Smooth muscle cell (in vitro differentiated cells): Measurements from ENCODE around the gene ARL14. TPM values are rescaled to one million over a fixed set of nuclear protein-coding genes. Genes with fewer than 3 reads are reported as not detected.

ENCODE experiments used
- DNase-seq: peaks from one replicate; lab custom pipeline; 2025; ENCODE audit not compliant: unreplicated experiment; lab: John Stamatoyannopoulos, UW
- H2AFZ ChIP-seq: fragments of 200-600 bp; sonication (generic); 2 replicates; pipeline ENCODE4 v1.6.0; 2016; ENCODE audit warnings: antibody characterized with exemption, low read depth, mild to moderate bottlenecking
- H3F3A ChIP-seq: fragments of 200-600 bp; sonication (generic); 2 replicates; pipeline ENCODE4 v1.6.0; 2017; ENCODE audit warnings: antibody characterized with exemption, low read depth
- H3K27ac ChIP-seq: fragments of 200-600 bp; sonication (generic); 2 replicates; pipeline ENCODE4 v1.5.1; 2016; ENCODE audit warnings: low read depth, mild to moderate bottlenecking
- H3K27me3 ChIP-seq: fragments of 200-600 bp; sonication (generic); 2 replicates; pipeline ENCODE4 v1.6.1; 2016; ENCODE audit warnings: low read depth, mild to moderate bottlenecking
- H3K36me3 ChIP-seq: fragments of 200-600 bp; sonication (generic); 2 replicates; pipeline ENCODE4 v1.5.1; 2016; ENCODE audit warnings: low read depth
- H3K4me1 ChIP-seq: fragments of 200-600 bp; sonication (generic); 2 replicates; pipeline ENCODE4 v1.5.1; 2016; ENCODE audit warnings: low read depth
- H3K4me2 ChIP-seq: fragments of 200-600 bp; sonication (generic); 2 replicates; pipeline ENCODE4 v1.6.0; 2016; ENCODE audit warnings: mild to moderate bottlenecking
- H3K4me3 ChIP-seq: fragments of 200-600 bp; sonication (generic); 2 replicates; pipeline ENCODE4 v1.5.1; 2016; ENCODE audit warnings: mild to moderate bottlenecking
- H3K79me2 ChIP-seq: fragments of 200-600 bp; sonication (generic); 2 replicates; pipeline ENCODE4 v1.6.0; 2016; ENCODE audit warnings: low read depth, mild to moderate bottlenecking
- H3K9ac ChIP-seq: fragments of 200-600 bp; sonication (generic); 2 replicates; pipeline ENCODE4 v1.6.0; 2016; ENCODE audit warnings: low read depth
- H3K9me3 ChIP-seq: fragments of 200-600 bp; sonication (generic); replicated peaks from 2 replicates; pipeline ENCODE4 v1.5.1; 2016; ENCODE audit warnings: low read depth
- H4K20me1 ChIP-seq: fragments of 200-600 bp; sonication (generic); 2 replicates; pipeline ENCODE4 v1.6.0; 2016; ENCODE audit warnings: low read depth
- WGBS: methylation state at CpG from one replicate; pipeline ENCODE4 v1.1.7; 2016; ENCODE audit warnings: low lambda C conversion rate; 5-methylcytosine and 5-hydroxymethylcytosine counted together
- polyA plus RNA-seq: library from polyadenylated mRNA; unstranded; fragments of >200 nt; fragmentation: Nextera tagmentation; extraction: Ambion mirVana; gene quantifications from 2 replicates; pipeline ENCODE4 v1.2.1, GENCODE V29; 2016
- total RNA-seq: library from RNA; depleted of rRNA; stranded (reverse); fragments of >200 nt; gene quantifications from 2 replicates; pipeline ENCODE4 v1.2.3, GENCODE V29; 2014
- TF ChIP-seq, protein P1 (sequence below): fragments of 200-600 bp; sonication (generic); IDR thresholded peaks from 2 replicates; pipeline ENCODE4 v1.5.1; 2017; ENCODE audit warnings: borderline replicate concordance, mild to moderate bottlenecking, antibody characterized with exemption; ENCODE audit not compliant: insufficient read depth, poor library complexity, severe bottlenecking

The ARL14 gene
- total and polyA plus RNA-seq, 2 experiments from 2014 or later, result 1.1 TPM; not detected in 1

DNA sequence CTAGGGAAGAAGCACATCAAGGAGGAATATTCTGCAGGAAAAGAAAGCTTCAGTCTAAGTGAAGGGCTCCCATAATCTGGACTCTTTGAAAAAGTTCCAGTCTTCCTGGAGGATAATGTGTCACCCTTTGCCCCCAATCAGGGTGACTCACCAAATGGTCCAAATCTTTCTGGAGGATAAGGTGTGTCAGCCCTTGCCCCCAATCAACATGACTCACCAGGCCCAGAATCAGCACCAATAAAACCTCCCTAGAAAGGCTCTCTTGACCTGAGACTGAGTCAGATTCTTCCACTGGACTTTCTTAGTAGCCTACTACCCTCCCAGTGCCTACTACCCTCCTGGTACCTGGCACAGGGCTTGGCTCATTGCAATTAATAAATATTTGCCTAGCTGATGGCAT, 9.5 kb upstream of the ARL14 start:
- no peaks in the 10 kb centered on the region for H3F3A ChIP-seq
- H3K9me3 ChIP-seq, result no peaks in the 10 kb centered on the region
- H3K4me1 ChIP-seq, result peaks cover 13% of the 10 kb centered on the region
- no peak overlapping the region for H3K4me3 ChIP-seq
- no peak overlapping the region for H2AFZ ChIP-seq
- no peak for DNase-seq
- TF ChIP-seq, protein P1, sequence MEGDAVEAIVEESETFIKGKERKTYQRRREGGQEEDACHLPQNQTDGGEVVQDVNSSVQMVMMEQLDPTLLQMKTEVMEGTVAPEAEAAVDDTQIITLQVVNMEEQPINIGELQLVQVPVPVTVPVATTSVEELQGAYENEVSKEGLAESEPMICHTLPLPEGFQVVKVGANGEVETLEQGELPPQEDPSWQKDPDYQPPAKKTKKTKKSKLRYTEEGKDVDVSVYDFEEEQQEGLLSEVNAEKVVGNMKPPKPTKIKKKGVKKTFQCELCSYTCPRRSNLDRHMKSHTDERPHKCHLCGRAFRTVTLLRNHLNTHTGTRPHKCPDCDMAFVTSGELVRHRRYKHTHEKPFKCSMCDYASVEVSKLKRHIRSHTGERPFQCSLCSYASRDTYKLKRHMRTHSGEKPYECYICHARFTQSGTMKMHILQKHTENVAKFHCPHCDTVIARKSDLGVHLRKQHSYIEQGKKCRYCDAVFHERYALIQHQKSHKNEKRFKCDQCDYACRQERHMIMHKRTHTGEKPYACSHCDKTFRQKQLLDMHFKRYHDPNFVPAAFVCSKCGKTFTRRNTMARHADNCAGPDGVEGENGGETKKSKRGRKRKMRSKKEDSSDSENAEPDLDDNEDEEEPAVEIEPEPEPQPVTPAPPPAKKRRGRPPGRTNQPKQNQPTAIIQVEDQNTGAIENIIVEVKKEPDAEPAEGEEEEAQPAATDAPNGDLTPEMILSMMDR, result no peak
- H3K27ac ChIP-seq, result no peak overlapping the region
- H3K9ac ChIP-seq, result no peak overlapping the region
- H3K27me3 ChIP-seq, result no peaks in the 10 kb centered on the region
- H3K4me2 ChIP-seq, result no peak overlapping the region
- no peaks in the 10 kb centered on the region for H4K20me1 ChIP-seq
- H3K36me3 ChIP-seq, result no peaks in the 10 kb centered on the region
- H3K79me2 ChIP-seq, result no peaks in the 10 kb centered on the region

DNA sequence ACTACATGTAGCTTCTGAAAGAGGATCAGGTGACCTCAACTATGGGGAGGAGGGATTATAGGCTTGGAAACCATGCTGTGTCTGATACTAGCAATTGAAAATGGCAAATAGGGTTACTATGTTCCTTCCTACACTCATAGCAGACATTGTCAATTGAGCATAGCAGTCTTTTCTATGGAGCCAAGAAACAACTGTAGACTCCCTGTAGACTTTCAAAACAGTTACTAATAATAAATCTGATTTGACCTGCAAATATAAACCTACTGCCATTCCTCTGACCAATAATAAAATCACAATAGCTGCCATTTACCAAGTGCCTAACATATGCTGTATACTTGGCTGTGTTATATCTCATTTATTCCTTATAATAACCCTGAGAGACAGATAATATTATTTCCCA, 8.5 kb upstream of the ARL14 start:
- H3K27me3 ChIP-seq, result no peaks in the 10 kb centered on the region
- no peaks in the 10 kb centered on the region for H4K20me1 ChIP-seq

DNA sequence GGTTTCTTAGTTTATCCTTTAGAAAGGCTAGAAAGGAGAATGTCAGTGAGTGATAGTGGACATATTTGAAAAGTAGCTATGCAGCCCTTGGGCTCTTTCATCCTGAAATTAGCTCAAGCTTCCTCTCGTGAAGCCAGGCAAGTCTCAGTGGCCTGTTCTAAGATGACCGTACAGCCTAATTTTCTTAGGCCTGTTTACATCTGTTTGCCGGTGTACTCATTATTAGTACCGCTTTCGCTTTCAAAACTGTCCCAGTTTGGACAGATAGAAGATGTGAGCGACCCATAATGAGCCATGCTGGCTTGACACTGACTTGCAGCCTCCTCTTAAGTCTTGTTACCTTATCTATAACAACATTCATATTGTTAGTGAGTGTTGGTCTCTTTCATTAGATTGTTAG, 5.7 kb upstream of the ARL14 start:
- TF ChIP-seq, protein P1, result no peak
- H3K4me1 ChIP-seq, result peaks cover 6% of the 10 kb centered on the region
- no peak for DNase-seq
- H3K9me3 ChIP-seq, result no peaks in the 10 kb centered on the region
- no peaks in the 10 kb centered on the region for H3K36me3 ChIP-seq
- H4K20me1 ChIP-seq, result no peaks in the 10 kb centered on the region
- H2AFZ ChIP-seq, result no peak overlapping the region
- no peaks in the 10 kb centered on the region for H3K79me2 ChIP-seq
- no peak overlapping the region for H3K27ac ChIP-seq
- no peak overlapping the region for H3K9ac ChIP-seq
- no peaks in the 10 kb centered on the region for H3K27me3 ChIP-seq
- H3K4me3 ChIP-seq, result no peak overlapping the region
- H3F3A ChIP-seq, result no peaks in the 10 kb centered on the region
- WGBS, result 88% methylated on average over 6 of the region's 6 CpGs
- H3K4me2 ChIP-seq, result no peak overlapping the region

More for the DNA sequence above, 8.5 kb upstream of the ARL14 start:
- H3F3A ChIP-seq, result no peaks in the 10 kb centered on the region
- H3K9ac ChIP-seq, result no peak overlapping the region
- H3K4me1 ChIP-seq, result peaks cover 13% of the 10 kb centered on the region
- TF ChIP-seq, protein P1, result no peak
- H3K9me3 ChIP-seq, result no peaks in the 10 kb centered on the region
- no peak overlapping the region for H3K27ac ChIP-seq
- no peak overlapping the region for H2AFZ ChIP-seq
- no peak for DNase-seq
- no peaks in the 10 kb centered on the region for H3K36me3 ChIP-seq
- no peak overlapping the region for H3K4me3 ChIP-seq
- H3K79me2 ChIP-seq, result no peaks in the 10 kb centered on the region
- no peak overlapping the region for H3K4me2 ChIP-seq

DNA sequence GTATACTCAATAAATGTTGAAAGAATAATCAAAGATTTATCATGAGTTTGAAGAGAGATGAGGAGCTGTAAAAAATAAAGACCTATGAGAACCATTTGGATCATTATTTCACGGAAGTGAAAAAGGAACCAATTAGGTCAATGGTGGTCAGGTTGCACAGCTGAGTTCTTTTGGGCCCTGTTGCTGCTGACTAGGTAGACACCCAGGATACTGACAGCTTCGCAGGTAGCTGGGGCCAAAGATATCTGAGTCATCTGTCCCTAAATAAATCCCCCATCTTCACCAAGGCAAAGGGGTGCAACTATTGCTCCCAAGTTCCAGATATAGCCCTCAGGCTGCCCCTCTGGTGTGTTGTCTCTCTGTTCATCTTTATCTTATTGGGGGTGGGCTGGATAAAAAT, 5.0 kb upstream of the ARL14 start:
- 93% methylated on average over 2 of the region's 2 CpGs for WGBS
- Histone ChIP-seq H3K4me1 (peaks cover 1% of the 10 kb centered on the region), H3K9ac (no peak overlapping the region), H3K4me3 (no peak overlapping the region), H2AFZ (no peak overlapping the region), H3K79me2 (no peaks in the 10 kb centered on the region), H3K27me3 (no peaks in the 10 kb centered on the region), H3K4me2 (no peak overlapping the region), H3F3A (no peaks in the 10 kb centered on the region), H3K27ac (no peak overlapping the region), H4K20me1 (no peaks in the 10 kb centered on the region), H3K36me3 (no peaks in the 10 kb centered on the region), H3K9me3 (no peaks in the 10 kb centered on the region)
- no peak for DNase-seq
- TF ChIP-seq, protein P1, result no peak
